Smooth muscle cell of the brain vasculature (primary cell): Measurements from ENCODE around the gene OR4C5.
"Not testable (repeated sequence)": the region's sequence is repeated elsewhere in the genome, so short reads cannot be mapped to it uniquely, and the experiment has no call there.

Experiments used
- DNase-seq: peaks from one replicate; pipeline ENCODE4 v3.0.0-alpha.2; 2012; ENCODE audit warnings: low read depth, low spot score

The OR4C5 gene

DNA sequence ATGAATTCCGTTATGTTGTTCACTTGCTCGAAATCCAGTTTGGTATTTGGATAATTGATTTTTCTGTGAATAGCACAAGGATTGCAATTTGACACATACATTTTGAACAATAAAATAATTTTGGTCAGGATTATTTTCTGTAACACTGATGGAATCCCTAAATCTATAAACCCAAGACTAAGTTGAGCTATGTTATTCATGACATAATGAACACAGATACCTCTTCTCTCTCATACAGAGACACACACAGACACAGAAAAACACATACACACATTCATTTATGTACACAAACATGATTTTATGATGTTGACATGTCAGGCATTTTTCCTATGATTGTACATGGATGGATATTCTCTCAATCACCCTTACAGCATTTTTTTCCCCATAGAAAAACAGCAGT, at the start of gene OR4C5:
OR4C5 (minus strand) TSS at position 101 of the 400 bp plus-strand sequence; CDS start at position 101, 0 bp downstream.
- no peak for DNase-seq

DNA sequence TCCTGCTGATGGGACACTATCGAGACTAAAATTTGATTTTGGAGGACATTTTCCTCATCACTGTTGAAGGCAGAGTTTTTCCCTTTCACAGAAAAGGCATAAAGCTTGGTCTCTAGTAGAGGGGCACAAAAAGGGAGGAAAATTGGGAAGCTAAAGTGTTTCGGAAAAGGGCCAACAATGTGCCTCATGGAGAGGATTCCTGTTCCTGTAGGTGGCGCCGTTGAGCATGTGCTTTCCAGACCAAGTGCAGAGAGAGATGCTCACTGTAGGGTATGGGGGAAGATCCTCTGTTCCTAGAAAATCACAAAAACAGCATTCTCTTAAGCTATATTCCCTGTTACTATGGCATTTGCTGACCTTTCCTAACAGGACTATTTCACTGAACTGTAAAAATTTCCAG, 18.4 kb upstream of the OR4C5 start:
- DNase-seq: no peak

DNA sequence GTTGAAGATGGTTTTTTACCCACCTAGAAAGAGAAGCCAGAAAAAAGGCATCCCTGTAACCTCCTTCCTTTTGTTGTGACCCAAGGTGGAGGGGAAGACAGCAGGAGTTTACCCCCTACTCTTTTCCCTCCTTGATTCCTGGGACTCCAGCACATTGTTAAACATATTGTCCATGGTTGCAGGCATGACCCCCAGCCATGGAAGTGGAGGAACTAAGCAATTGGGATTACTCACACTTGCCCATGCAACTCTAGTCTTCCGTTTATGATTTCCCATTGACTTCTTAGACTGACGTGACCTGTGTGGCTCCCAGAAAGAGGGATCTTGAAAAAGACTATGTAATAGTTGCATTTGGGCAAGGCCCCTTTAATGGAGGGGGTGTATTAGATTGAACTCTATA, 17.9 kb upstream of the OR4C5 start:
- DNase-seq: not testable (repeated sequence)

DNA sequence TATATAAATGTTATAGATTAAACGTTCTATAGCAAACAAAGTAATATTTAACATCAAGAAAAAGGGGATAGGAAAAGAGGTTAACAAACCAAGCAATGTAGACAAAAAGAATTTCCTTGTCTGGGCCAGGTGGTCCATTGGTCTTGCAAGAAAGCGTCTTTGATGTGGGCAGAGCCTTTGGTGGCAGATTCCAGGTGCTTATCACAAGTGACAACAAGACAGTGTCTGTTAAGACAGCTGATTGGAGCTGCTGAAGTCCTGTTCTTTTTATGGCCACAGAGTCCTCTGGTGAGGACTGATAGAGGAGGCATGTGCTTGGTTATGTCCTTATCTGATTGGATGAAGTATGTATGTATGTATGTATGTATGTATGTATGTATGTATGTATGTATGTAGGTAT, 5.0 kb downstream of the OR4C5 start:
- DNase-seq: not testable (repeated sequence)

DNA sequence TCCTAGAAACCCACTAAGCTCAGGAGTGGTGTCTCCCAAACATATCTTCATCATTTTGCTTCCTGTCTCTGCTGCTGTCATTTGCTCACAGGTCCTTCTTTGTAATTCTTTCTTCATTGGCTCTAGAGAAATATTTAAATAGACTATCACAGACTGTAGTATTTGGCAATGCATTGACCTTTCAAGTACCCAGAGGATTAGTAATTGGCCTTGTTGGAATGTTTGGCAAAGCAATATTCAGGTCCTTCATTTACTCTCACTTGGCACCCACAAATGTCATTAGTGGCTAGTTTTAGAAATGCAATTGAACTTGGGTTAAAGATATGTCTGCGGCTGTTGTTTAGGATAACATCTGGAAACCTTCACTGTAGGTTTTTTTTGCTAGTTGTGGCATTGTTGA, 11.6 kb downstream of the OR4C5 start:
- DNase-seq: no peak

DNA sequence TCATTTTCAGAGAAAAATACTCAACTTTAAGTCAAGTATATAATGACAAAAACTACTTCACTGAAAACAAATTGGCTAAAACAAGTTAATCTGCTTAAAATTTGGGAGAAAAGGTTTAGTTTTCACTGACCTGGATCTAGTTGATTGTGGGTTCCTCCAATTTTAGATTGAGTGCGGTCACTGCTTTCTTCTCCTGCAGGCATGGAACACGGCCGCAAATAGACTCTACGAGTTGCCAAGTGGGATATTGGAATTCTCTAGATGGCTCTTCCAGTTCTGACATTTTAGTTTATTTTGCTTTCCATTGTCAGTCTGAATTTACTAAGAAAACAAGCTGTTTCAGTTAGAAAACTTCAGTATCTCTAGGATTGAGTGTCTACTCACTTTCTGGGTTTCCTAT, 12.3 kb downstream of the OR4C5 start:
- no peak for DNase-seq

DNA sequence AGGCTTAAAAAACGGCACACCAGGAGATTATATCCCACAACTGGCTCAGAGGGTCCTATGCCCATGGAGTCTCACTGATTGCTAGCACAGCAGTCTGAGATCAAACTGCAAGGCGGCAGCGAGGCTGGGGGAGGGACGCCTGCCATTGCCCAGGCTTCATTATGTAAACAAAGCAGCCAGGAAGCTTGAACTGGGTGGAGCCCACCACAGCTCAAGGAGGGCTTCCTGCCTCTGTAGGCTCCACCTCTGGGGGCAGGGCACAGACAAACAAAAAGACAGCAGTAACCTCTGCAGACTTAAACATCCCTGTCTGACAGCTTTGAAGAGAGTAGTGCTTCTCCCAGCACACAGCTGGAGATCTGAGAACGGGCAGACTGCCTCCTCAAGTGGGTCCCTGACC, 20.0 kb downstream of the OR4C5 start:
- DNase-seq: not testable (repeated sequence)

DNA sequence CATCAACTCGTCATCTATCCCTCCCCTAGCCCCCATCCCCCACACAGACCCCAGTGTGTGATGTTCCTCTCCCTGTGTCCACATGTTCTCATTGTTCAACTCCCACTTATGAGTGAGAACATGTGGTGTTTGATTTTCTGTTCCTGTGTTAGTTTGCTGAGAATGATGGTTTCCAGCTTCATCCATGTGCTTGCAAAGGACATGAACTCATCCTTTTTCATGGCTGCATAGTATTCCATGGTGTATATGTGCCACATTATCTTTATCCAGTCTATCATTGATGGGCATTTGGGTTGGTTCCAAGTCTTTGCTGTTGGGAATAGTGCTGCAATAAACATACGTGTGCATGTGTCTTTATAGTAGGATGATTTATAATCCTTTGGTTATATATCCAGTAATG, 23.8 kb downstream of the OR4C5 start:
- not testable (repeated sequence) for DNase-seq

DNA sequence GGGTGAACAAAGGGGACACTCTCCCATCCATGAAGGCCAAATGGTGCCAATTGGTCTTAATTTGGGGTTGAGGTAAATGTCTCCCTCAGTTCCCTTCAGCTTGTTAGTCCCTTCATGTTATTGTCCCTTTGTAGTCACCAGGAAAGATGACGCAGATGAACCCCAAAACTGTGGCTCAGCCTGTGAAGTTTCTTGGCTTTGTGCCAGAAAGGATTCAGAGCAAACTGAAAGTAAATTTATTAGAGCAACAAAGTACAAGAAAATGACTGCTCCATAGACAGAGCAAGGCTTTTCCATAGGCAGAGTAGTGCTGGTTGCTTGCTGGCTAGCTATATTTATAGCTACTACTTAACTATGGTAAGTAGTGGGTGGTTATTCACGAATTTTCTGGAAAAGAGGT, 24.8 kb downstream of the OR4C5 start:
- no peak for DNase-seq

DNA sequence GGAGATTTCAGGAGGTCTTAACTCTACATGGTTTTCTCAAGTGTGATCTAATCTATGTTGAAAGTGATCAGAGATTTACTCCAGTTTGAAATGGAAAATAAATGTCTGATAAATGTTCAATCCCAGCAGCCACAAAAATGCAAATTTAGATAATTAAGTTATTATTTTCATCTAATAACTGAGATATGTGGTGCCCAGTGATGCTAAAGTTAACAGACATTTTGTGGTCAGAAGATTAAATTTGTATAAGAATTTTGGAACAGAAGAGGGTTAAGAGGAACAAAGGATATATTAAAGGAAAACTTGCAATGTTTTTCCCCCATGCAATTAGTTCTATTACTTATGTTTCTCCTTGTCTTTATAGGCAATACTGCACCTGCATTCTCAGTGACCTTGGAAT, 41.6 kb downstream of the OR4C5 start, which contains the start of gene OR4C3:
OR4C3 (plus strand) TSS at position 301 of the 400 bp plus-strand sequence. CDS start 102 bp downstream, outside the sequence.
- not testable (repeated sequence) for DNase-seq

DNA sequence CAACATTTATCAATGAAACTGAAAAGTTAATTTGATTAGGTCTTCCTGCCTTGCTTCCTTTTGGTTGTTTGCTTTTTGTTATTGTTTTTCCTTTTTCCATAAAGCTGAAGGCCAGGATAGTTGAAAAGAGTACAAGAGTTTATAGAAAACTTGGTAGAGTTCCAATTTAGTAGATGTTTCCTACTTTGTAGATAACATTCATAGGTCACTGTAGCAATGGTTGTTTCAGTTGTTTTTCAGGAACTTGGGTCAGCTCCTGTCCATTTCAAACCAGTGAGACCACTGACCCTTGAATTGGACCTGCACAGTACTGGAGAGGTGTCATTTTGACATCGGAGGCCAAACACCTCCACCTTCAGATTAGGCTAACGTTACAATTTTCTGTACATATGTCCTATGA, 46.5 kb downstream of the OR4C5 start:
- not testable (repeated sequence) for DNase-seq
